NCI-H526 (cell line): Measurements from ENCODE around the gene KCTD1.
A peak's percentile ranks its signal among the peaks of the same experiment; 100 is the strongest.

Experiments
- DNase-seq, 2 experiments: peaks; one replicate each; lab custom pipeline; 2025; lab: John Stamatoyannopoulos, UW

Gene KCTD1

DNA sequence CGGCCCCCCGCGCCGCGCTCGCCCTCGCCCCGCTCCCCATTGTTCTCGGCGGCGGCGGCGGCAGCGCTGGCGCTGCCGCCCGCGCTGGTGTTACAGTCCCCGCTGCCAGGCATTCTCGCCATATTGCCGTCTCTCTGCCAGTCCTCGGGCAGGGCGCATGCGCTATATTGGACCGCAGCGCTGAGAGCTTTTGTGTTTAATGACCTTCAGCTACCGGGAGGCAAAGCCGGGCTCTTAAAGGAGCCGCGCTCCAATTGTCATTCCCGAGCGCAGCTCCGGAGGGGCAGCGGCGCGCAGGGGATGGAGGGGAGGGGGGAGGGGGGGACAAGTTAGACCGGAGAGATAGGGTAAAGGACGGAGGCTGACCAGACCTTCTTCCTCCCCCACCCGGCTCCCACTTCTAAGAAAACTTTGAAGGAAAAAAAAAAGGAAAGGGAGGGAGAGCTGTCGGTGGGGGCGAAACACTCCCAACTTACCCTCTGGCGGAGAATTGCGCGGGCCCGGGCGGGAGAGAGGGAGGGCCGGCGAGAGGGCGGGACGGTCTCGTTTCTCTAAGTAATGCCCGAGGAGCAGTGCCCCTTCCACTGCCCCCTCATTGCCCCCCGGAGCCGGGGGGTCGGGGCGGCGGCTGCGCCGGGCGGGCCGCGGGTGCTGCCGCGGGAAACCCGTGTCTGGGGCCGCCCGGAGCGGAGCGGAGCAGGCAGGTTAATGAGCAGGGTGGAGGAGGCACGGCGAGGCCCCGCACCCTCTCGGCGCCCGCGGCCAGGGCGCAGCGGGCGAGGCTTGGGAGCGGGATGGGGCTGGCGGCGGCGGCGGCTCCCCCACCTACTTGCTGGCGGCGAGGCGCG is at the start of gene KCTD1:
TSS of gene KCTD1 (minus strand) at position 139 of the 848 bp plus-strand sequence. CDS start at position 122, 17 bp downstream.
- peak; percentile 81 to 91 for DNase-seq

DNA sequence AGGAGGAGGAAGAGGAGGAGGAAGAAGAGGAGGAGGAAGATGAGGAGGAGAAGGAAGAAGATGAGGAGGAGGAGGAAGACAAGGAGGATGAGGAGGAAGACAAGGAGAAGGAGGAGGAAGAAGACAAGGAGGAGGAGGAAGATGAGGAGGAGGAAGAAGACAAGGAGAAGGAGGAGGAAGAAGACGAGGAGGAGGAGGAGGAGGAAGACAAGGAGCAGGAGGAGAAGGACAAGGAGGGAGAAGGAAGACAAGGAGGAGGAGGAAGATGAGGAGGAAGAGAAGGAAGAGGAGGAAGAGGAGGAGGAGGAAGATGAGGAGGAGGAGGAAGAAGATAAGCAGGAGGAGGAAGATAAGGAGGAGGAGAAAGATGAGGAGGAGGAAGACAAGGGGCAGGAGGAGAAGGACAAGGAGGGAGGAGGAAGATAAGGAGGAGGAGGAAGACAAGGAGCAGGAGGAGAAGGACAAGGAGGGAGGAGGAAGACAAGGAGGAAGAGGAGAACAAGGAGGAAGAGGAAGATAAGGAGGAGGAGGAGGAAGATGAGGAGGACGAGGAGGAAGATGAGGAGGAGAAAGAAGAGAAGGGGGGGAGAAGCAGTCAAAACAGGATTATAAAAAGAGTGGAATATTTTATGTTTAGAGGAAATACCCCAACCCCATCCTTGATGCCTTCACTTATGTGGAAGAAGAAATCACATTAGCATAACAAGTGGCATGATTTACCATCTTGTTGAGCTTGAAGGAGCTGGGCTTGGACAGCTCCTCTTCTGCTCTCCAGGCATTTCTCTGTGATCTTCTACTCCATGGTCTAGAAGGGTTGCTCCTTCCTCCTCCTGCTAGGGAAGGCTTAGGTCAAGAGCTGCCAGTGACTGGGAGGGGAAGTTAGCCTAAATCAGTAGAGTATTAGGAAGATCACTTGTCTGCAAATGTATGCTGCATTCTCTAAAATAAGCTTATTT is 45.3 kb upstream of the KCTD1 start:
- DNase-seq: no peak

DNA sequence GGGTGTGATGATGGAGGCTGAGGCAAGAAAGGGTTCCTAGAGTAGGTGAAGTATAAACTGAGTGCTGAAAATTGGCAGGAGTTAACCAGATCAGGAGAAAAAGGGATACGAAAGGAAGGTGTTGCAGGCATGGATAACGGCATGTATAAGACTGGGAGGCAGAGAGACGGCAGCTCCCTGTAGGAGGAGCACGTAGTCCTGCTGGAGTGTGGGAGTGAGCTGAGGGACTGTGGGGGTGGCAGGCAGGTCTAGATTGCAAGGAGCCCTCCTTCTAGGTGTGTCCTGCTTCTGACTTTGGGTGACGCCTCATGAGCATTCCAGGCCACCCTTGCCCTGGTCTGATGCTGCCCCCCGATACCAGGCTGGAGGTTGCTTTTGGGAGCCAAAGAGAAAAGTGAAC is 36.4 kb upstream of the KCTD1 start:
- DNase-seq: no peak

DNA sequence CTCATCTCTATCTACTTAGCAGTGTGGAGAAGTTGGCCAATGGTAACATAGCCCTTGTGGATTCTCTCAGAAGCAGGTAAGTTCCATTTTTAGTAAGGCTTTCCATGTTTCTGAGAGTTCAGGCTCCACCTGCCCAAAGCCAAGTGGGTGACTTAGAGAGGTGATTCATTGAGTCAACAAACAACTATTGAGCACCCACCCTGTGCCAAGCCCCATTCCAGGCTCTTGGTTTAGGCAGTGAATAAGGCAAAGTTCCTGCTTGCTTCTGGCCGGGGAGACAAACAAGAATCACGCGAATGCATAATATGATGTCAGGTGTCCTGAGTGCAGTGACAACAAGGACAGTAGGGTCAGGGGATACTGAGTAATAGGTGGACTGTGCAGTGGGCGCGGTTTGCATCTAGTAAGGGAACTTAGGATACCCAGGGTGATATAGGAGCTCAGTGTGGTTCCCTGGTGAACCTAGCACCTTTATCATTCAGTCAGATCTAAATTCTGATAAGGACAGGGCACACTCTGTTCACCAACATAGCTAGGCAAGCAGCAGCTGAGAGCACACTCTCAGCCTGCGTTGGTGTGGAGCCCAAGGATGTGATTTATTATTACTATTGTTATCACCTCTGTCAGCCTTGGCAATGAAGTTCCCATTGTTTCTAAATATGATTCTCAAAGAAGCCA is 31.7 kb upstream of the KCTD1 start:
- no peak for DNase-seq

DNA sequence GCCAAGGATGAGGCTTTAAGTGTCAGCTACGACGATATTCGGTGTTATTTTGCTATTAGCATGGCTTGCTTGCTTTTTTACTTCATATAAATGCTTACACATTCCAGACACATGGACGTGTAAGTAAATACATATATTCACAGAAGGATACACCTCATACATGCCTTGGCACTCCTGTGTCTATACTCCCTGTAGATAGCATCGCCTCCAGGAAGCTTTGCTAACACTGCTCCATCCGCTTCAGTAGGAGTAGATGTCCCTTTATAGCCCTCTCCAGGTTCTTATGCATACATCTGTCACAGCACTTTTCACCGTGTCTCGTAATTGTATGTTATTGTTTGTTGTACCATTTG is 27.5 kb upstream of the KCTD1 start:
- DNase-seq: no peak

DNA sequence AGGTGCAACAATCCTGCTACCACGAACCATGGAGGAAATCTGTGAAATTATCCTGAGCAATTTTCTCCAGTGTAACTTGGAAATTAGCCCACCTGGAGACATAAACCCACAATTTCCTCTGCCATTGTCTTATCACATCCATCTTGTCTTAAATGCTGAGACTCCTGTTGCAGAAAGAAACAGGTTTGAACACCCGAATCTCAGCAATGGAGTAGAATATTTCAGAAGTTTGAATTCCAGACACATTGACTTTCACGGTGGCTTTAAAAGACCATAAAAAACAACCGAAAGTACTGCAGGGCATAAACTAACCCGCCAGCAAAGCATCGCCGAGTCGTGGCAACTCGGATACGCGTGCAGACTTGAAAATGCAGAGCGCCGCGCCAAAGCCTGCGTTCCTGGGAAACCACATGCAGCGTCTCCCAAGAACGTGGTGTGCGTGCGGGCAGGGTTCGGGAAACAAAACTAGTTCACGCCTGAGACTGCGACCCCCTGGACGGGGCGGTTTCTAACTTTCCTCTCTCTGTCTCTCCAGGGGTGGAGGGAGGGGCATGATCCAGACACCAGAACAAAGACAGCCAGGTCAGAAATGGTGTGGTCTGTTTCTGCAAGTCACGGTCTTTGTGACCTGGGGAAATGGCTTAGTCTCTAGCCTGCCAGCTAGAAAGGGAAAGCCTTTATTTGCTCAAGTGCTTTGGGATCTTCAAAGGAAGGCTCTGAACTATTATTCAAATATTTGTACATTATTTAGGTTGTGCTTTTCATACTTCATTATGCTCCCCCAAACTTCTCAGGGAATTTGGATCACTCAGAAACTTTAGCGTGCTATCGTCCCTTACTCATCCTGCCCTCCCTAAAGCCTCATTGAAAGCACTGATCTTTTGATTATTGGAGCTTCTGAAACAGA is 26.9 kb upstream of the KCTD1 start:
- DNase-seq: peak in 1 of 2 experiments; percentile 7

DNA sequence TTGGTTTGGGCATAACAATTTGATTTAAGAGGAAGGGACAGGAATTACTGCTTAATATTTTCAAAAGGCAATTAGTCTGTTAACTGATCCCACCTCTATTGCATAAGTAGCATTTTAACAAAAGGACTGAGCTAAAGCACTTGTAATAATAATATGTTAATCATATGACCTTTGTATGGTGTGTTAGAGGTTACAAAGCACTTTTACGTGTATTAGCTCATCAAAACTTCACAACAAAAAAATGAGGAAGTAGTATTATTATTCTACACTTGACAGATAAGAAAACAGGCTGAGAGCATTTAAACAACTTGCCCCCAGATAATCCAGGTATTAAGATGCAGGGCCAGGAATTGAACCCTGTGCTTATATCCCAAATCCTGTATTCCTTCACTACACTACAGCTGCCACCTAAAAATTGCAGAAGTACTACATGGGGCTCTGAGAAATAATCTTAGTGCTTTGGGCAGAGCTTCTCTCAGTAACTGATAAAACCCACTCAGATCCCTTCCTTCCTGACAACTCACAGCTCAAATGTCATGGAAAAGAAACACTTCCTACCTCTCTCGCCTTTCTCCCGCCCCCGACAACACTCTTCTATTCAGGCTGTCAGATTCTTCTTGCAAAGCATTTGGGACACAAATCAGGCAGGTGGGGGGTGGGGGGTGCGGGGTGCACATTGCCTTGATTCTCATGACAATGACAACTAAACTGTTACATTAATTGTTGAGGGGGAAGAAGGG is 20.7 kb upstream of the KCTD1 start:
- no peak for DNase-seq

DNA sequence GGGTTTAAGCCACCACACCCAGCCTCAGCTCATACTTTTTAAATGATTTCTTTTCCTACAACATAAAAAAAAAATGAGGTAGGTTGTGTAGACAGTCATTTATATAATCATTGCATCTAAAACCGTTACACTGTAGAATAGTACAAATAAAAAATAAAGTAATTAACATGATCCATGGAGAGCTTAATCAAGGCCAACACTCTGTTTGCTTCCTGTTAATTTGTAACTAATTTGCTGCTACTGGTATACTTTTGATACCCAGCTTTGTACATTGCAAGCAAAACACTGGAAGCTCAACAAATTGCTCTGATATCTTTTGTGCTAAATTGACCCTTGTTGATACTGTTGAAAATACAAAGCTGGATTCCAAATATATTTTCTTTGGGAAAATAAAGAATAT is 20.2 kb upstream of the KCTD1 start:
- no peak for DNase-seq

DNA sequence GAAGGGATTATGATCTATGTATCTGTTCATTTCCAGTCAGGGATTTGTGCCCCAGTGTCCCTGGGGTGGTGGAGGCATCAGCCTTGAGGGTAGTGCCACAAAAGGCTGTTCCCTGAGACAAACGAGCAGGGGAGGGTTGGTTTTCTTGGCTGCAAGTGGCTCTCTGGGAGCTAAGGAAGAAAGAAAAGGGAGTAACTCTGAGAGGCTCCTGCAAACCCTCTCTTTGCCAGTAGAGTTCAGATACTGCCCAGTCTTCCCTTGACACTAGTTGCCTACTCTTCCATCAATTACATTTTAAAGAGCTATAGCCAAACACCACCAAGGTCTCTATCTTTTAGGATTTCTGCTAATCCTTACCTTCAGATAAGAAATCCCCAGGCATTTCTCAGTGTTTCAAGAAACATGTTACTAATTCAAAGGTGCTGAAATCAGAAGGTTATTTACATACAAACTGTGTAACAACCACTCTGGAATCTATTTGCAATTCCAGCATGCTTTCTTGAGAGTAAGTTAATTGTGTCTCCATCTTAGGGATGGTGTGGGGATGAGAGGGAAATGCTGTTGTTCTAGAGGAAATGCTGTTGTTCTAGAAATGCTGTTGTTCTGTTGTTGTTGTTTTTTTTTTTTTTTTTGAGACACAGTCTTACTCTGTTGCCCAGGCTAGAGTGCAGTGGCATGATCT is 18.7 kb upstream of the KCTD1 start:
- DNase-seq: no peak

DNA sequence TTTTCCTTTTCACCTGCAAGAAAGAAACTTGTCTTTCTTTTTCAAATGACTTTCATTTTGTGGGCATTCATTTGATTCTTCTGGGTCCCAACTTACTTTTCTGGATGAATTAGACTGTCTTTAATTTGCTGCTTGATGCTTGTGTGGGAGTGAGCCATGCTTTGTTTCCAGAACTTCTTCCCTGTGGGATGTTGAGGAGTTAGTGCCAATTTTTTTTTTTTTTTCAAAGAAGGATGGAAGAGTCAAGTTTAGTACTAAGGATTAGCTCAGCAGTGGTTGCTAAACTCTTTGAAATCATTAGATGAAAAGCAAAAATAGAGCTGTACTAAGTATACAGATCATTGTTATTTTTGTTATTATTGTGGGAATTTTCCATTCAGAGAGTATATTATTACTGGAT is 17.2 kb upstream of the KCTD1 start:
- DNase-seq: no peak

DNA sequence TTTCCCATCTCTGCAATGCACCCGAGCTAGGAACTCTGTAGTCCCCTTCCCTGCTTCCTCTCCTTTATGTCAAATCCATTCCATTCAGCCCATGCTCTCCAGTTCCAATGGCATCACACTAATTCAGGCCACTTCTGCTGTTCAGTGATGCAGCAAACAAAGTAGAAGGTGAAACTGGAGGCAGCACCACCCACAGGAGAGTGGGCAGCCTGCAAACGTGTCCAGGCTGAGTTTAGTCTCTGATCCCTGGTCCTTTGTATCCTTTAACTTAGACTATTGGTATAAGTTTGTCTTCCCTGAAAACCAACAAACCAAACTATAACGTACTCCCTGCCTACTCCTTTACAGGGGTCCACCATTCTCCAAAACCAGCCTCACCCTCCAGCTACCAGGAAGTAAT is 14.7 kb upstream of the KCTD1 start:
- no peak for DNase-seq

DNA sequence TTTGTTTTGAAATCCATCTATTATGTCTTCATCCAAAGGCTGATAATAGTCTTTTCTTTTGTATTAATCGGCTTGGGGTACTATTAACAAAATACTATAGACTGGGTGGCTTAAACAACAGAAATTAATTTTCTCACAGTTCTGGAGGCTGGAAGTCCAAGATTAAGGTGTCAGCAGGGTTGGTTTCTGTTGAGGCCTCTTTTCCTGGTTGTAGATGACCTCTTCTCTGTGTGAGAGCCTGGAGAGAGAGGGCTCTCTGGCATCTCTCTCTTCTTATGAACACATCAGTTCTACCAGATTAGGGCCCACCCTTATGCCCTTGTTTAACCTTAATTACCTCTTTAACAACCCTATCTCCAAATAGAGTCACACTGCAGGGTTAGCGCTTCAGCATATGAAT is 14.2 kb upstream of the KCTD1 start:
- DNase-seq: no peak

DNA sequence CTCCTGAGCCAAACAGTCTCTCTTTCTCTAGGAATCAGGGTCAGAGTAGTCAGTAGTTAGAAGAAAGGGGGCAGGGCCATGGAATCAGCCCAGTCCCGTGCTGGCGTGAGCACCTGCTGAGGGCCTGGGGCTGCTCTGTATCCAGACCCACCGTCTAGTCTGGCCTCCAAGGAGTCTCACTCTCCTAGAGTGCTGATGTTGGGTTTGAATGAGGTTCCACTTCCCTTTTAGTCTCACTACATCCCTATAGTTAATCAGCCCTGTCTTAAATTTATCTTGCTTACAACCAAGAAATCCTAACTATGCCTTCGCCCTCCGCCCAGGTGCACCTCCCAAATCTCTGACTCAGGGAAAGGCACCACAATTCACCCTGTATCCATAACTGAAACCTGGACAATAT is 13.4 kb upstream of the KCTD1 start:
- DNase-seq: no peak

DNA sequence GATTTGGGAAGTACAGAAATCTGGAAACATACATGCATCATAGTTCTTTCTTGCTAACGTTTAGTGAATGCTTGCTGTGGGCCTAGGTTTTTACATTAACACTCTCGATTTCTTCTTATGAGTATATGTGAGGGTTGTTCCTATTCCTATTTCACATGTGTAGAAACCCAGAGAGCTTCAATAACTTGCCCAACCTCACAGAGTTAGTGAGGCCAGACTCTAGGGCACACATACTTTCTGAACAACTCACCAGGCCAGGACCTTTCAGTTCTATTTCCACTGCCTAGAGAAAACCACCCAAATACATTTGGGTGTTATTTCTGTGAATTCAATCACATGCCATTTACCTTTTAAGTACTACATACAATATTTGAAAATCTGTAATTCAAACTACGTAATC is 8.2 kb upstream of the KCTD1 start:
- DNase-seq: no peak

DNA sequence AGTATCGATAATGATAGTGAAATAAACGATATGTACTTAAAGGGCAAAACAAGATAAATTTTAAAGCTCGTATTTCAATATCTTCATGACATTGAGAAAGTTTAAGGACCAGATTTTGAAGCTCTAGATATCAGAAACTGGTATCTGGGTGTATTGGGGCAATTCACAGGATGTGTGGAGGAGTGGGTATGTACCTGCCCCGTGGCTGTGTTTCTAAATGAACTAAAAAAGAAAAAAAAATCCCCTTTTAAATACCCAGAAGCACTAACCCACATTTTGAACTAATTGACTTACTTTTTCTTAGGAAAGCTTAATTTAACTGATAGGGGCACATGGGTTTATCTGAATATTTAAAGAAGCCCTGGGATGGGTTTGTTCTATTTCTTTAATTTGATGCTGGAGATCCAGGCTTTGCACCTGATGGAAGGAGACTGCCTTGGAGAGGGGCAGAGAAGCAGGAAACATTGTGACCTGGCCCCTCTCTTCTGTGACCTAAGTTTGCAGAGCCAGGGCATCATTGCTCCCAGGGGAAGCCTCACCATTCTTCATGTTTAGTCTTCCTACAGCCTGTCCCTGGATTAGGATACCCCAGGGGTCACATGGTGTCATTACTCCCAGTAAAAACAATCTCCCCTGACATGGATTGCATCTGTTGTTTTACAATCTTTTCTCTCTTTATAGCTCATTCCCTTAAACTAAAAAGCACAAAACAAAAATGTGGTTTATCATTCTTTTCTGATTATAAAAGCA is 7.6 kb upstream of the KCTD1 start:
- no peak for DNase-seq

DNA sequence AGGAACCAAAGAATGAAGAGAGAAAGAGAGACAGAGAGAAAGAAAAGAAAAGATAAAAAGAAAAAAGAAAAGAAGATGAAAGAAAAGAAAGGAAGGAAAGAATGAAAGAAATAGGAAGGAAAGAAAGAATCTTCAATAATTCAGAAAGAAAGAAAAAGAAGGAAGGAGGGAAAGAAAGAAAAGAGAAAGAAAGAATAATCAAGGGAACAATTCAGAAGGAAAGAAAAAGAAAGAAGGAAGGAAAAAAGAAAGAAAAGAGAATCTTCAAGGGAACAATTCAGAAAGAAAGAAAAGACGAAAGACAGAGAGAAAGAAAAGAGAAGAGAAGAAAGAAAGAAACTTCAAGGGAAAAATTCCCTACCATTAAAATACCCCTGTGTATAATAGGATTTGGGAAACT is 5.6 kb upstream of the KCTD1 start:
- no peak for DNase-seq

DNA sequence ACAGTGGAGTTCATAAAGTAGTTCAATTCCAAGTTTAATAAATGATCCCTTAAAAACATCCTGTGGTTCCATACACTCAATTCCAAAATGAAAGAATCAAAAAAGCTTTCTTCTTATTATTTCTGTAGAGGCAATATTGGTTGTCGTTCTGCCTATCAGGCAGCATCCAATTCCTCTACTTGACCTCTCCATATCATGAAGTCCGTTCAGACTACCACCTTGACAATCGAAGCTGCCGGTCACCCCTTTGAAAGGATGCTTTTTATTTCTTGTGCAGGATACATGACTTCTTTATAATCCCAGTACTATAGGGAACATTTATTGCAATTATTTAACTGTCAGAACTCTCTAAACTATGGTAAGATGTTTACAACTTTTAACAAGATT is 3.3 kb upstream of the KCTD1 start:
- no peak for DNase-seq

DNA sequence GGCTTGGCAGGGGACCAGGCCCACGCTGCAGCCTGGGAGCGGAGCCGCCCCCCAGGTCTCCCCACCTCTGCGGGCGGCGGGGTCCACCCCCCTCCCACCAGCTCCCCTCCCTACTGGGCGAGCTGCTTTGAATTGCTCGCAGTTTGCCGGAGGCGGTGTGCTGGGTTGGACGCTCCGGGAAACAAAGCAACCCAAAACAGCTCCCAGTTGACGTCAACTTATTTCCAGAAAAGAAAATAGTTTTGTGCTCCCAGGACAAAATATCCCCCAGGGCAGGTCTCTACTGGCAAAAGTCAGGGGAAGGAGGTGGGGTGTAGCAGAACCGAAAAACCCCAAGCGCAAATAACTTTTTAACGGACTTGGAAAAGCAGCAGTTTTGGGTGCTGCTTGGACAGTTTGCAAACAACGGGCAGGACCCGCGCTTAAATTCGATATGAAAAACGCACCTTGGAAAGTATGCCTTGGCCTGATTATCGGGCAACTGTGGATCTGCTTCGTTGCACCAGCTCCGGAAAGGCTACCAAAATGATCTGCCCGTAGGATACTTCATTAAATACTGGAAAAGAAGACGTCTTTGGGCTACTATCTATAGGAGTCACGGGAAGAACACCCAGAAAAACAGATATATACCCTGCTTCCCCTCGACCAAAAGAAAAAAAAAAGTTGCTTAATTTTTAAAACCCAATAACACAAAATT is 2.8 kb upstream of the KCTD1 start:
- peak; percentile 36 to 65 for DNase-seq
